GM10266 (cell line): ENCODE results near the gene LGALS1.

Experiments used
- DNase-seq: peaks from one replicate; pipeline ENCODE4 v3.0.0; 2012; ENCODE audit errors: extremely low spot score
- TF ChIP-seq, protein P1 (sequence below): IDR thresholded peaks from 2 replicates; pipeline ENCODE4 v1.5.1; 2012; ENCODE audit warnings: mild to moderate bottlenecking, low read depth; ENCODE audit not compliant: control insufficient read depth, insufficient read depth; ENCODE audit errors: missing control alignments

The LGALS1 gene

DNA sequence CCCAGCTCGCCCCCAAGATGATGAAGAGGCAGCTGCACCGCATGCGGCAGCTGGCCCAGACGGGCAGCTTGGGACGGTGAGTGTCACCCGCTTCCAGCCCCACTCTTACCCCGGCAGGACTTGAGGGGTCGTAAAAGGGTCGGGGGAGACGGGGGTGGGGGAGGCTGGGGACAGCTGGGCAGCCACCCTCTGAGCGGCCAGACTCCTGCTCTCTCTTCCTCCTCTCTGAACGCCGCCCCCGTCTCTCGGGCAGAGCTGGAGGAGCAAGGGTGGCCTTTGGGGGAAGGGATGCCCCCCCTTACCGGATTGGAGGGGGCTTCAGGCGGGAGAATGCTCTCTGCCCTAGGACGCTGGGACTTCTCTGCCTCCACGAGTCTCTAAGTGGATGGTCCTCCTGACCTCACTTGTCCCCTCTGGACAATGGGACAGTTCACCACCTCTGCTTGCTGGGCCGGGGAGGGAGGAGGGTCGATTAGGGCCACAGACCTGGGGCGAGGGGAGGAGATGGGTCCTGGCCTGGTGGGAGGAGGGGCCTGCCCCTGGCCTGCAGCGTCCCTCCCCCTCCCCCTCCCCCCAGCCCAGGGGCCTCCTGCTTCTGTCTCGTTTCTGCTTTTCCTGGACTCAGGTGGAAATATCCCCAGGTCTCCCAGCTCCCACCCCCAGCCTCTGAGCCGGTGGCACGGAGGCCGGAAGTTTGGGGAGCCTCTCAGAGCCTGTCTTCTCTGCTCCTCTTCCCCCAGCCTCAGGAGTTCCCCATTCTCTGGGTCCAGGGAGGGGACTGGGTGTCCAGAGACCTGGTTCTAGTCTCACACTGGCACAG, 35.5 kb upstream of the LGALS1 start:
- peak; percentile 67 for DNase-seq
- TF ChIP-seq, protein P1, sequence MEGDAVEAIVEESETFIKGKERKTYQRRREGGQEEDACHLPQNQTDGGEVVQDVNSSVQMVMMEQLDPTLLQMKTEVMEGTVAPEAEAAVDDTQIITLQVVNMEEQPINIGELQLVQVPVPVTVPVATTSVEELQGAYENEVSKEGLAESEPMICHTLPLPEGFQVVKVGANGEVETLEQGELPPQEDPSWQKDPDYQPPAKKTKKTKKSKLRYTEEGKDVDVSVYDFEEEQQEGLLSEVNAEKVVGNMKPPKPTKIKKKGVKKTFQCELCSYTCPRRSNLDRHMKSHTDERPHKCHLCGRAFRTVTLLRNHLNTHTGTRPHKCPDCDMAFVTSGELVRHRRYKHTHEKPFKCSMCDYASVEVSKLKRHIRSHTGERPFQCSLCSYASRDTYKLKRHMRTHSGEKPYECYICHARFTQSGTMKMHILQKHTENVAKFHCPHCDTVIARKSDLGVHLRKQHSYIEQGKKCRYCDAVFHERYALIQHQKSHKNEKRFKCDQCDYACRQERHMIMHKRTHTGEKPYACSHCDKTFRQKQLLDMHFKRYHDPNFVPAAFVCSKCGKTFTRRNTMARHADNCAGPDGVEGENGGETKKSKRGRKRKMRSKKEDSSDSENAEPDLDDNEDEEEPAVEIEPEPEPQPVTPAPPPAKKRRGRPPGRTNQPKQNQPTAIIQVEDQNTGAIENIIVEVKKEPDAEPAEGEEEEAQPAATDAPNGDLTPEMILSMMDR: no peak

DNA sequence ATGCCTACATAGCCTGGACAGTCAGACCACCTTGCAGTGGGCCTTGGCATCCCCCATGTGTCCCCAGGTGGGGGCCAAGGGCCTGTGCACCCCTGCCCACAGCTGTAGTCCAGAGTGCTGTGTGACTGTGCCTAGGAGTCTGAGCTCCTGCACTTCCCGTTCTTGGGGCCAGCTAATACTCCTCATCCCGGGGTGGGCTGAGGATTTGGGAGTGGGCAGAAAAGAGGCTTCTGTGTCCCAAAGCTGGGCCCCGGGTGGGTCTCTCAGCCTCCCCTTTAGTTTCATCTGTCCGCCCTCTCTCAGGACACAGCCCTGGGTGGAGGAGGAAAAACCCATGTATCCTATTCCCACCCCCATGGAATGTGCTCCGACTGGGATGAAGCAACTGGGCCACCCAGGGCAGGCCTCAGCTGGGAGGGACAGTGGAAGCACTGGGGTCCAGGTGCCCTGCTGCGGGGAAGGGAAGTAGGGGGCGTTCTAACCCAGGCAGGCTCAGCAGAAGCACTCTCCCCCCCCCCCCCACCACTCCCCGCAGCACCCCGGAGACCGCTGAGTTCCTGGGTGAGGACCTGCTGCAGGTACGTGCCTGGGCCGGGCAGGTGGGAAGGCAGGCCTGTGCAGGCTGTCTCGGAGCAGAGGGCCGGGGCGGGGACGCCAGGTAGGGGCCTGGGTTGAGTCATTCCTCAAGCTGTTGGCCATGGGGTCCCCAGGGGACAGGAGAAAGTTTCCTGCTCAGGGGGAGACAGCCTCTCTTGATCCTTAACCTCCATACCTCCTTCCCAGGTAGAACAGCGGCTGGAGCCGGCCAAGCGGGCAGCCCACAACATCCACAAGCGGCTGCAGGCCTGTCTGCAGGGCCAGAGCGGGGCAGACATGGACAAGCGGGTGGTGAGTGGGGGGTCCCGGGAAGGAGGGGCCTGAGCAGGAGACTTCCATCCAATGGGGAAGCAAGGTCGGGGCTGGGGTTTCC, 34.6 kb upstream of the LGALS1 start:
- TF ChIP-seq, protein P1: no peak
- no peak for DNase-seq

DNA sequence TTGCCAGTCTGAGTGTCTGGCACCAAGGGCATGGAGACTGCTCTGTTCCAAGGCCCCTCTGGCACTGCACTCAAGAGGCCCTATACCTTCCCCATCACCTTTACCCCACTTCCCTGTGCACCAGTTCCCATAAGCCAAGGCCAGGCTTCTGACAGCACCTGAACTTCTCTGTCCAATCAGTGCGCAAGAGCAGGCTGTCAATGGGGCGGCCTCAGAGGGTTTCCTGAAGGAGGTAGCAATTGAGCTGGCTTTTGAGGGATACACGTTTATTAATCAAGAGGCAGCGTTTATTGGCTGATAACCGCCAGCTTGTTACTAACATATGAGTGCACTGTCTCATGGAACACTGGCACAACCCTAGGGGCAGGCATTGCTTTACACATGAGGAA, 33.9 kb upstream of the LGALS1 start:
- TF ChIP-seq, protein P1: no peak

DNA sequence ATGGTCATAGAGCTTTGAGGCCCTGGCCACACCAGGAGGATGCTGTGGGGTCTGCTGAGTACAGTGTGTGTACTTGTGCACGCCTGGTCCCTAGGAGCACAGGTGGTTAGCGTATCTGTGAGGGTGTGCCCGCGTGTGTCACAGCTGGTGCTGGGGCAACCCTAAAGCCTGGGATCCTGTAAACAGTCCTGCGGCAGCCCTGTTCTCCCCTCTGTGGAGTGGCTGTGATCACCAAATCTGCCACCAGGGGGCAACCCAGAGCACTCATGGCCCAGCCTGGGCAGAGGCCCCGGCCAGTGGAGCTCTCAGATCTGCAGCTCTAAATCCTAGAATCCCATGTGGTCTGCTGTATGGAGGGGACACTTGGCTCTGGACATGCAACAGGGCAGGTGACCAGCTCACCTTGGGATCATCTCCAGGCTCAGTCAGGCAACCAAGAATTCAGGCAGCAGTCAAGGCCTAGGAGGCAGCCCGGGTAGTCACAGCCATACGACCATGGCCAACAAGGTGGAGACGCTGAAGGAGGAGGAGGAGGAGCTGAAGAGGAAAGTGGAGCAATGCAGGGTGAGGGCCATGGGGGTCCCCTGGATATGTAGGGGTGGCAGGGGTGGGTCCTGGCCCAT, 32.1 kb upstream of the LGALS1 start:
- DNase-seq: peak; percentile 90
- TF ChIP-seq, protein P1: peak; percentile 91

More for the DNA sequence above, 33.9 kb upstream of the LGALS1 start:
- no peak for DNase-seq

DNA sequence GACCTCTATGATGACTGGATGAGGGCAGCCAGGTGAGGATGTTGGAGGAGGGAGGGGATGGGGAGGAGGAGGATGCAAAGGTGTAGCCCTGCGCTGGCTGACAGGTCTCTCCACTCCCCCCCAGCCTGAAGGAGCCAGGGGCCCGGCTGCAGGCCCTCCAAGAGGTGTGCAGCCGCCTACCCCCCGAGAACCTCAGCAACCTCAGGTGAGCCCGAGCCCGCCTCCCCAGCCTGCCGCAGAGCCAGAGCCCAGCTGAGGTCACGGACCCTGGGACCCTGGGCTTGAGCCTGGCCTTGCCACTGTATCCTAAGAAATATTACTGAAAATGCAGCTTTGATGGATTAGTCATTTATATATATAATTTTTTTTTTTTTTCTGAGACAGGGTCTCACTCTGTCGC, 28.1 kb upstream of the LGALS1 start:
- TF ChIP-seq, protein P1: no peak
- DNase-seq: no peak

DNA sequence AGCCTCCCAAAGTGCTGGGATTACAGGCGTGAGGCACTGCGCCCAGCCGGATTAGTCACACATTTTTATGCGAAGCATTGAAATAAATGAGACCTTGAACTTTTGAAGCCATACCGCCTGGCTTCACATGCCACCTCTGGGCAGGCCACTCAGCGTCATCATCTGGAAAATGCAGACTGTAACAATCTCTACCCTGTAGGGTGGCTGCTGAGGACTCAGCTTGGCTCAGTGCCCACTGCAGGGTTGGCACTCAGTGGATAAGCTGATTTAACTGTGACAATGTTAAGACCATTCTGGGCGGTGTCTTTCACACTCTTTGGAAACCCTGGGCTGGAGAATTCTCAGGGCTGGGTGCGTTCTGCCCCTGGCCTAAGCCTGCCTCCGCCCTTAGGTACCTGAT, 27.5 kb upstream of the LGALS1 start:
- no peak for DNase-seq
- TF ChIP-seq, protein P1: no peak
